IPS-15b (cell line): ENCODE data around the gene EML6.

Source experiments
- H3K27me3 ChIP-seq: one replicate; pipeline ENCODE4 v1.6.1; 2013; ENCODE audit warnings: low read length; ENCODE audit not compliant: control insufficient read depth, insufficient read depth
- H3K36me3 ChIP-seq: one replicate; pipeline ENCODE4 v1.6.1; 2013; ENCODE audit warnings: low read length; ENCODE audit not compliant: control insufficient read depth, insufficient read depth
- H3K4me1 ChIP-seq: one replicate; pipeline ENCODE4 v1.6.1; 2013; ENCODE audit warnings: mild to moderate bottlenecking, low read length; ENCODE audit not compliant: control insufficient read depth, insufficient read depth
- H3K4me3 ChIP-seq: one replicate; pipeline ENCODE4 v1.5.1; 2013; ENCODE audit warnings: low read depth, low read length
- H3K9ac ChIP-seq: one replicate; pipeline ENCODE4 v1.6.1; 2013; ENCODE audit warnings: low read depth, mild to moderate bottlenecking, low read length
- H3K9me3 ChIP-seq: one replicate; pipeline ENCODE4 v1.6.1; 2013; ENCODE audit warnings: mild to moderate bottlenecking, low read length; ENCODE audit not compliant: control insufficient read depth, insufficient read depth

The EML6 gene

DNA sequence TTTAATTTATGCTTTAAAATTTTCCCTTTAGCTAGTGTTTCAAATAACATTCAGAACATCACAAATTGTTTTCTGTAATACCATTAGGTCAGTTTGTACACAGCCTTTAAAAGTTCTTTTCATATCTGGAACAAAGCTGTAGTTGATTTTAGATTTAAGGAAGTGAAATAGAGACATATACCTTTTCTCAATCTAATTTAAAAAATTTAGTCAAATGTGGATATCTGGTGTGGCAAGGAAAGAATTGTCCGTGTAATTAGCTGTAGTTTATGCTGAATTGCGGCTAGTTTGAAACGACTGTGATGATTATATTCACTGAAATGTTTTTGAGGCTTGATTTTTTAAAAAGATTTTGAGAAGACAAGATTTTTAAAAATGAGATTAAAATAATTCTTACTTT lies 59.9 kb downstream of the EML6 start:
- Histone ChIP-seq H3K27me3 (no peaks in the 10 kb centered on the region), H3K9ac (no peak overlapping the region), H3K9me3 (no peaks in the 10 kb centered on the region), H3K4me3 (no peak overlapping the region), H3K36me3 (no peaks in the 10 kb centered on the region), H3K4me1 (no peaks in the 10 kb centered on the region)

DNA sequence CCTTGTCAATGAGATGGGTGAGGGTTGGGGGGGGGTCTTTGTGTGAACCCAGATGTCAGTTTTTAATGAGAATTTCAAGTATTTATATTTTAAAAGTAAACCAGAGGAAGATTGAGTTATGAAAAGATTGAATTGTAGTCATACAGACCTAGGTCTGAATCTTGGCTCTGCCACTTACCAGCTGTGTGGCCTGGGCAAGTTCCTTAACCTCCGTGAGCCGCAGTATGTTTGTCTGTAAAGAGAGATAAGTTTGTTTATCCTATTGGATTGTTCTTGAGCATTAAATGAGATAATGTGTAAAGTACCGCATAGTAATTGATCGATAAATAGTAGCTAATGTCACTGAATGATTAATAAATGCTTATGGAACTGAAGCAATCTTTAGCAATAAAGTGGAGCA lies 63.8 kb downstream of the EML6 start:
- H3K9me3 ChIP-seq: no peaks in the 10 kb centered on the region
- H3K27me3 ChIP-seq: no peaks in the 10 kb centered on the region
- no peak overlapping the region for H3K4me3 ChIP-seq
- no peaks in the 10 kb centered on the region for H3K36me3 ChIP-seq
- no peak overlapping the region for H3K9ac ChIP-seq
- H3K4me1 ChIP-seq: no peaks in the 10 kb centered on the region

DNA sequence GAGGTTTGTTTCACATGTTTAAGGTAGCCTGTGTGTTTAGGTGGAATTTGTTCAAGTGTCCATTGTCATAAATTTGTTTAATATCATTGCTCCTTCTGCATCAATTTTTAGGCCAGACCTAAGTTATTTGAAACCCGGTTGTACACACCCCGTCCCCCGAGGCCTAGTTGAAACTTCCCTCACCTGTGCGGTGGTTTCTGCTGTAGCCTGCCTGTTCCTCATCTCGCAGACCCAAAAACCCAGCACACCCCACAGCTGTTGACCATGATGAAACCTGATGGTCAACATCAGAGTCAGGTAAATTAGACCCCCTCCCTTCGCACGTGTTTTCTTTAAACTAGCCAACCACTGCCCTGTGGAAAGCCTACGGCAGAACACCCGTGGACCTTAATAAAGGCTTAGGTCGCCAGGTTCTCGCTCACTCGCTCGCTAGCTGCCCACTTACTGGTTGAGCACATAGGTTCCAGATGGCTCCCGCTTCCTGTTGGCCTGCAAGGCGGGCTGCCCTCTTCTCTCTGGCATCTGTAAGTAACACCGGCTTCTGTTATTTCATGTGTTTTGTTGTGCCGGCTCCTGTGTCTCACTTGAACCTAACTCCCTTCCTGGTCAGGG lies 64.4 kb downstream of the EML6 start:
- H3K27me3 ChIP-seq: no peaks in the 10 kb centered on the region
- H3K4me1 ChIP-seq: no peaks in the 10 kb centered on the region
- no peaks in the 10 kb centered on the region for H3K9me3 ChIP-seq
- H3K36me3 ChIP-seq: no peaks in the 10 kb centered on the region
- H3K9ac ChIP-seq: no peak overlapping the region
- no peak overlapping the region for H3K4me3 ChIP-seq

DNA sequence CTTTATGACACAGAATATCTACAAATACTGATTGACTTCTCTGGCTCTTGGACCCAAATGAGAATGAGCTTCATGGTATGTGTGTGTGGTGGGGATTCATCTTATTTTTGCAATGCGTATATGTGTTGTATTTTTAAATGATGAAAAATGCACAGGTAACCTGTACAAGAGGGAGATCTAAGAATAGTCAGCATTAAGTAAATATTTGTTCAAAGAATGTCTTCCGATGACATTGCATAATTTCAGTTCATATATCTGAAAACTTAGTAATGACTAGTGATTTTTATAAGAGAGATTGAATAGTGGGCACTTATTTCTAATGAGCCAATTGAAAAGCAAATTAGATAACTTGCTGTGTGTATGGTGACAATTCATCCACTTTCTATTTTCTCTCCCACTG lies 66.4 kb downstream of the EML6 start:
- H3K4me3 ChIP-seq: no peak overlapping the region
- no peaks in the 10 kb centered on the region for H3K9me3 ChIP-seq
- no peaks in the 10 kb centered on the region for H3K27me3 ChIP-seq
- no peaks in the 10 kb centered on the region for H3K36me3 ChIP-seq
- H3K4me1 ChIP-seq: no peaks in the 10 kb centered on the region
- H3K9ac ChIP-seq: no peak overlapping the region

DNA sequence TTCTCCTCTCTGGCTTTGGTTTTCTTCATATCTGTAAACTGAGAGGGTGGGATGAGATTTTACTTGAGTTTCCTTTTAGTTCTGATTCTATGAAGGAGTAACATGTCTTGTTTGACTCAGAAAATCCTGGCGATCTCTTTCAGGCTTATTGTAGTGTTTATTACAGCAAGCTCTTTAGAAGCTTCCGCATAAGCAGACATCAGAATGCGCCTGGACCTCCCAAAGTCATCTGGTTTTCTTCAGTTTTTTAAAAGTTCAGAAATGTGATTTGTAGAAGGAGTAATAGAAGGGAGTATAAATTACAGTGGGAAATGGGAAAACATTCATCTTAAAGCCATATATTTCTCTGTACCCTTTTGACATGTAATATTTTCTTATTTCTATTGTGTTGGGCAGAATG lies 68.4 kb downstream of the EML6 start:
- no peak overlapping the region for H3K9ac ChIP-seq
- H3K4me1 ChIP-seq: no peaks in the 10 kb centered on the region
- no peak overlapping the region for H3K4me3 ChIP-seq
- H3K9me3 ChIP-seq: no peaks in the 10 kb centered on the region
- H3K27me3 ChIP-seq: no peaks in the 10 kb centered on the region
- H3K36me3 ChIP-seq: no peaks in the 10 kb centered on the region

DNA sequence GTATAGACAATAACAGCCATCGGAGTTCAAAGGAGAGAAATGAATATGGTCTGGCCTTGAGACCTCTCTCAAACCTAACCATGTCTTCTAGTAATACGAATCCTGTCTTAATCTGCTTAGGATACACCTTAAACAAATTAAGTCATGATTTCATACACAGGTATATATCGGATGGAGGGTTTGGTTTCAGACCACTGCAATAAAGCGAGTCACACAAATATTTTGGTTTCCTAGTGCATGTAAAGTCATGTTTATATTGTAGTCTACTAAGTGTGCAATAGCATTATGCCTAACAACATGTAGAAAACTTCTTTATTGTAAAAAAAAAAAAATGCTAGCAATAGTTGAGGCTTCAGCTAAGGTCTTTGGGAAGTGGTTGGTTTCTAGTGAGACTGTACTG lies 73.8 kb downstream of the EML6 start:
- Histone ChIP-seq H3K9ac (no peak overlapping the region), H3K27me3 (no peaks in the 10 kb centered on the region), H3K4me3 (no peak overlapping the region), H3K36me3 (no peaks in the 10 kb centered on the region), H3K9me3 (no peaks in the 10 kb centered on the region), H3K4me1 (no peaks in the 10 kb centered on the region)

DNA sequence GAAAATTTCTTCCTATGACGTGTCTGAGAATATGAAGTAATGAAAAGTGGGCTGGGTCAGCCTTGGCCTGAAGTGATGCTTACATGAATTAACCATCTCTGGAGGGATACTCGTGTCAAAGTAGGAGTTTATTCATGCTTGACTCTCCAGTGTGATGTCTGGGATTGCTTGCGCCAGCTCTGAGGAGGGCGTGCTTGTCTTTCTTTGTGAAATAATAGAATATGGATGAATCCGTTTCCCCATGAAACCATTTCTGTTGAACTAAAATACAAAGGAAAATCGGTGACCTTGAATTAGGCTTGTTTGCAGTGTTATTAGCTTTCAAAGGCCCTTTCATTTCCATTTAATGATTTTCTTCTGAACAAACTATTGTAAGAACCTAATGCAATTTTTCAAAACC lies 77.9 kb downstream of the EML6 start:
- Histone ChIP-seq H3K4me1 (no peaks in the 10 kb centered on the region), H3K27me3 (no peaks in the 10 kb centered on the region), H3K4me3 (no peak overlapping the region), H3K36me3 (no peaks in the 10 kb centered on the region), H3K9ac (no peak overlapping the region), H3K9me3 (no peaks in the 10 kb centered on the region)

DNA sequence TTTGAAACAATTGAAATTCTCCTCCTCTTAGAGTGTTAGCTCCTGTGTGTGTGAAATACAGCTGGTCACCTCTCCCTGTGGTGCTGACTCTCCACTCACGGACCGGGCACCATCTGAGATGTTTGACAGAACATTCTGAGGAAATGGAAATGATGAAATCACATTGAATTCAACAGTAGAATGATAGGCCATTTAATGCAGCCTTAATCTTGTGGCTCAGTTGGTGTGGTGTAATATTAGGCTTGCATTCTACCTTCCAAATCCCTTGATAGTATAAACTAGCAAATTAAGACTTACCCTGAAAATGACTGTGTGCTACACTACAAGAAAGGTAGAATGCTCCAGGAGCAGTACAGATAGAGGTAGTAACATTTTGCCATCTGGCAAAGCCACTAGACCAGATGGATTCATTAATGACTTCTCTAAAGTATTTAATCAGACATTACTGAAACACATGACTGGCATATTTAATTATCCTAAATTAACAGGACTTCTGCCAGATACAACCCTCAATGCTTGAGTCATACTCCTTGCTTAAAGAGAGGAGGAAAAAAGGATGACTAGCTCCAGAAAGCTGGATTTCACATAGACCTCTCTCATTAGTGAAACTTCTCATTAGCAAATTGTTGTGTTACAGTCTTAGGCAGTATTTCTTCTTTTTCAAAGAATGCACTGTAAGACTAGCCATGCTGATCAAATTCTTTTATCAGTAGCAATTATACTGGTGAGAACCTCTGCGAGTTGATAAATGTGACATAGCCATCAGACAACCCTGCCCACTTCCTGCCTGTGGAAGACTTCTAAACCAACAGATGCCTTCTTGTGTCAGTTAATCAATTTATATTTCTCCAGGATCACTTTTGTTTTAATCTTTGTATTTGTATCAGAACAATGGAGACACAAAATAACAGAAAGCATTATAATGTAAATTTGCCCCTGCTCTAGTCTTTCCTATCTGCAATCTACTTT lies 80.6 kb downstream of the EML6 start:
- Histone ChIP-seq H3K9me3 (no peaks in the 10 kb centered on the region), H3K36me3 (no peaks in the 10 kb centered on the region), H3K4me1 (no peaks in the 10 kb centered on the region), H3K9ac (no peak overlapping the region), H3K4me3 (no peak overlapping the region), H3K27me3 (no peaks in the 10 kb centered on the region)

DNA sequence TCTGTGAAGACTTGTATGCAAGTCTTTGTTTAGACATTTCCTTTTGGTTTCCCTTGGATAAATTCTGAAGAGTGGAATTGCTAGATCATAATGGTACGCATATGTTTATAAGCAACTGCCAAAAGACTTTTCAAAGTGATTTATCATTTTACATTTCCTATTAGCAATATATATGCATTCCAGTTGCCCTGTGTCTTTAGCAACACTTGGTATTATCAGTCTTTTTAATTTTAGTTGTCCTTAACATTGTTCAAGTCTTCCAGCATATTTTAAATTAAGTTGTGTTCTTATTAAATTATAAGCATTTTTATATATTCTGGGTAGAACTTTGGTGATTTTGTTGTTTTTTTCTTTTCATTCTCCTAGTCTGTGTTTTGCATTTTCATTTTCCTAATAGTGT lies 81.8 kb downstream of the EML6 start:
- H3K4me3 ChIP-seq: no peak overlapping the region
- H3K9ac ChIP-seq: no peak overlapping the region
- H3K27me3 ChIP-seq: no peaks in the 10 kb centered on the region
- no peaks in the 10 kb centered on the region for H3K9me3 ChIP-seq
- H3K4me1 ChIP-seq: no peaks in the 10 kb centered on the region
- H3K36me3 ChIP-seq: no peaks in the 10 kb centered on the region

DNA sequence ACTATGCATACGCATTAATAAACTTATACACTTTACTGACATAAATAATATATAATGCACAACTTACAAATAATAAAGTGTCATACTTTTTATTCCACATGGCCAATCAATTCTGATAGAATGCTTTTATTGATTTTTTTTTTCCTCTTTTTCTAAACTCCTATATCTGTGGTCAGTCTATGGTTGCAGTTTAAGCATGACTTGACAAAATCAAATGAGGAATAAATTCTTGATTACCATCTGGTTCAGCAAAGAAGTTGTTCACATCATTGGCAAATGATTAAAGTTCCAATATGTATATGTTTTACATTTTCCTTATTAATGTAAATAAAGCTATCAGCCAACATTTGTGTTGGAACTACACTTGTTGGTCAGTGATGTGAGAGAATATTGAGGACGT lies 83.5 kb downstream of the EML6 start:
- Histone ChIP-seq H3K4me1 (no peaks in the 10 kb centered on the region), H3K9ac (no peak overlapping the region), H3K9me3 (no peaks in the 10 kb centered on the region), H3K4me3 (no peak overlapping the region), H3K36me3 (no peaks in the 10 kb centered on the region), H3K27me3 (no peaks in the 10 kb centered on the region)

DNA sequence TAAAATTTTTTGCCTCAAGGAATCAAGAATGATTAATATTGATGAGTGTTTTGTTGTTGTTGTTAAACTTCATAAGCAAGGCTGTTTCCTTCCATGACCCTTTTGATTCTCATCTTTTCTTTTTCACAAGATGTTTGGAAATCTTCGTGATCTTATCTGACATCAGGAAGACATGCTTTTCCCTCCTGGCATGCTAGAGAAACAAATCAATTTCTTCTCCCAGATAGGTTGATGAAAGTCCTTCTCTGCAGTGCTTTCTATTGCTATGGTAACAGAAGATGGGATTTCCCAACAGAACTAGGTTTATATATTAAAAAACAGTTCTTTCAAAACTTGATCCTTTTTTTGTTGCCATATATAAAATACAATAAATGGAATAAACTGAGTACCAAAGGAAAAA lies 85.2 kb downstream of the EML6 start:
- no peak overlapping the region for H3K4me3 ChIP-seq
- no peaks in the 10 kb centered on the region for H3K36me3 ChIP-seq
- no peaks in the 10 kb centered on the region for H3K4me1 ChIP-seq
- no peak overlapping the region for H3K9ac ChIP-seq
- no peaks in the 10 kb centered on the region for H3K27me3 ChIP-seq
- H3K9me3 ChIP-seq: no peaks in the 10 kb centered on the region

DNA sequence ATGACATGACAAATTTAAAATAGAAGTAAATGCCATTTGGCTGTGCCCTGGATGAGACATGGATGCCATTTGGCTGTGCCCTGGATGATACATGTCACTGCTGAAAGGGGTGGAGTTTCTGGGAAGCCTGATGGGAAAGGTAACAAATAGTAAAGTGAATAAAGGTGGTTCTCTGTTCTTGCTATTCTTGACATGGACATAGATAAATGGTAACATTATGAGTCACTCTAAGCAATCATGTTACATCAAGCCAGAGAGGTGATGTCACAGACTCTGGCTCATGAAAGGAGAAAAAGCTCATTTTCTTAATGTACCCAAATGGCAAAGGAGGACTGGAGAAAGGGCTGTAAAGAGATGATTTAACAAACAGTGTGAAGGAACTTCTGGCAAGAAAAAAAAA lies 86.4 kb downstream of the EML6 start:
- H3K27me3 ChIP-seq: no peaks in the 10 kb centered on the region
- no peaks in the 10 kb centered on the region for H3K9me3 ChIP-seq
- no peaks in the 10 kb centered on the region for H3K4me1 ChIP-seq
- H3K9ac ChIP-seq: no peak overlapping the region
- no peaks in the 10 kb centered on the region for H3K36me3 ChIP-seq
- no peak overlapping the region for H3K4me3 ChIP-seq
